ENCODE measurements around the gene EMC1.
A peak's percentile ranks its signal among the peaks of the same experiment; 100 is the strongest.
"Not testable (repeated sequence)": the region's sequence is repeated elsewhere in the genome, so short reads cannot be mapped to it uniquely, and the experiment has no call there.

The EMC1 gene

GRCh38 chr1:19190468-19190867 lies 60.9 kb downstream of the EMC1 start:
- DNase-seq (ENCODE audit: low read depth), result no peak

- no peak for DNase-seq (ENCODE audit: low read depth)
Measured at GRCh38 chr1:19189270-19189669, 62.1 kb downstream of the EMC1 start.

GRCh38 chr1:19187852-19188251 lies 63.5 kb downstream of the EMC1 start:
- no peak for DNase-seq (ENCODE audit: low read depth)

- no peak for DNase-seq (ENCODE audit: low read depth)
Measured at GRCh38 chr1:19186001-19186400, 65.3 kb downstream of the EMC1 start.

- no peak for DNase-seq (ENCODE audit: low read depth)
Measured at GRCh38 chr1:19182223-19182622, 69.1 kb downstream of the EMC1 start.

- not testable (repeated sequence) for DNase-seq (ENCODE audit: low read depth)
Measured at GRCh38 chr1:19180265-19180657, 71.1 kb downstream of the EMC1 start.

- peak; percentile 46 for DNase-seq (ENCODE audit: low read depth)
Measured at GRCh38 chr1:19179597-19180264, 71.6 kb downstream of the EMC1 start.

GRCh38 chr1:19178734-19179398 lies 72.5 kb downstream of the EMC1 start:
- DNase-seq (ENCODE audit: low read depth), result no peak

- no peak for DNase-seq (ENCODE audit: low read depth)
Measured at GRCh38 chr1:19177811-19178210, 73.5 kb downstream of the EMC1 start.

GRCh38 chr1:19169642-19170041 lies 81.7 kb downstream of the EMC1 start:
- DNase-seq (ENCODE audit: low read depth), result peak; percentile 53

- DNase-seq (ENCODE audit: low read depth), result no peak
Measured at GRCh38 chr1:19167140-19167539, 84.2 kb downstream of the EMC1 start.

GRCh38 chr1:19166066-19166465 lies 85.3 kb downstream of the EMC1 start:
- DNase-seq (ENCODE audit: low read depth), result peak; percentile 16

All from ELR (cell line).